SH-SY5Y (cell line): ENCODE data around the gene ICAM1.

Experiments used
- GATA2 ChIP-seq: IDR thresholded peaks from 2 replicates; pipeline ENCODE4 v1.6.1; 2011; ENCODE audit warnings: mild to moderate bottlenecking, low read depth, low read length
- GATA3 ChIP-seq: IDR thresholded peaks from 2 replicates; pipeline ENCODE4 v1.6.1; 2011; ENCODE audit warnings: low read depth, mild to moderate bottlenecking, low read length, moderate library complexity

DNA sequence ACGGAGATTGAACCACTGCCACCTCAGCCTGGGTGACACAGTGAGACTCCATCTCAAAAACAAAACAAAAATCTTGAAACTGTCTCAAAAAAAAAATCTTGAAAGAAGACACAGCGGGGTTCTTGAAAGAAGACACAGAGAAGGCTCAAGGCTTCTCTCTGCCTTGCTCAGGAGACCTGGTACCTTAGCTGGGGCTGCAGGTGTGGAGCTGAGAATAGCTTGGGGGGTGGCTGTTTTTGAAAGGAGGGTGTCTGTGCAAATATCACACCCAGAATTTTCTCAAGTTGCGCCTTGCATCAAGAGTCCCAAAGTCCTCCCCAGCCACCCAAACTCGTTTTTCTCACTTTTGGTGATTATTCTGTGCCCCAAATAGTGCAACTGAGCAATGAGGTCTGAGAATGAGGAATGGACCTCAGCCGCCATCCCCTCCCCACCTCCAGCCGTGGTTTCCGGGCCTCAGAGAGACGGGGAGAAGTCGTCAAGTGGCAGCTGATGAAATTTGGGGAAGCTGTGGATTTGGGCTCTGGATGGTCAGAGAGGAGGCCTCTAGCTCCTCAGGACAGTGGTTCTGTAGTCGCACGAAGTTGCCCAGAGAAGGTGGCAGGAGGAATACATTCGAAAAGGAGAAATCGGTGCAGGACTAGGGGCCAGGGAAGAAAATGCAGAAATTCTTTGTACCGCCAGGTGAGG lies 48.6 kb upstream of the ICAM1 start:
- TF ChIP-seq GATA3 (no peak), GATA2 (no peak)
